AG09319 (cell line): ENCODE data around the gene HPX.

Experiments
- DNase-seq: peaks from one replicate; pipeline ENCODE4 v3.0.0-alpha.2; 2010; ENCODE audit warnings: low read depth; ENCODE audit errors: extremely low read depth
- TF ChIP-seq, protein P1 (sequence below): IDR thresholded peaks from 2 replicates; pipeline ENCODE4 v1.5.1; 2011; ENCODE audit warnings: low read depth, mild to moderate bottlenecking, inconsistent platforms, low read length, moderate library complexity

Gene HPX

GRCh38 chr11:6431861-6432260 lies 8.9 kb downstream of the HPX start:
- TF ChIP-seq, protein P1, sequence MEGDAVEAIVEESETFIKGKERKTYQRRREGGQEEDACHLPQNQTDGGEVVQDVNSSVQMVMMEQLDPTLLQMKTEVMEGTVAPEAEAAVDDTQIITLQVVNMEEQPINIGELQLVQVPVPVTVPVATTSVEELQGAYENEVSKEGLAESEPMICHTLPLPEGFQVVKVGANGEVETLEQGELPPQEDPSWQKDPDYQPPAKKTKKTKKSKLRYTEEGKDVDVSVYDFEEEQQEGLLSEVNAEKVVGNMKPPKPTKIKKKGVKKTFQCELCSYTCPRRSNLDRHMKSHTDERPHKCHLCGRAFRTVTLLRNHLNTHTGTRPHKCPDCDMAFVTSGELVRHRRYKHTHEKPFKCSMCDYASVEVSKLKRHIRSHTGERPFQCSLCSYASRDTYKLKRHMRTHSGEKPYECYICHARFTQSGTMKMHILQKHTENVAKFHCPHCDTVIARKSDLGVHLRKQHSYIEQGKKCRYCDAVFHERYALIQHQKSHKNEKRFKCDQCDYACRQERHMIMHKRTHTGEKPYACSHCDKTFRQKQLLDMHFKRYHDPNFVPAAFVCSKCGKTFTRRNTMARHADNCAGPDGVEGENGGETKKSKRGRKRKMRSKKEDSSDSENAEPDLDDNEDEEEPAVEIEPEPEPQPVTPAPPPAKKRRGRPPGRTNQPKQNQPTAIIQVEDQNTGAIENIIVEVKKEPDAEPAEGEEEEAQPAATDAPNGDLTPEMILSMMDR, result no peak
- DNase-seq, result peak; percentile 16

GRCh38 chr11:6427516-6427915 lies 13.3 kb downstream of the HPX start:
- TF ChIP-seq, protein P1, result no peak

DNA sequence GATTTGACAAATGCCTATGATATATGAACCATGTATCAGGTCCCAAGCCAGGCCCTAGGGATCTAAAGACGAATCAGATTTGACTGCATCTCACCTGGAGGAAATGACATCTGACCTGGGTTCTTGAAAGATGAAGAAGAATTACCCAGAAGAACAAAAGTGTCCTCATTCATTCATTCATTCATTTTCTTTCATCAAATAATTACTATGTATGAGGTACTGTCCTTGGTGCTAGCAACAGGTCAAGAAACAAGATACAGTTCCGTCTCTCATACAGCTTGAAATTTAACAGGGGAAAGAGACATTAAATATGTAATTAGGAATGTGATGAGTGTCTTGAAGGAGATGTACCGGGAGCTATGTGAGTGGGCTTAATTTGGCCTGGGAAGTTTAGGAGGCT lies 20.1 kb downstream of the HPX start:
- TF ChIP-seq, protein P1, result no peak
- DNase-seq, result no peak

More at GRCh38 chr11:6427516-6427915, 13.3 kb downstream of the HPX start:
- DNase-seq, result no peak

DNA sequence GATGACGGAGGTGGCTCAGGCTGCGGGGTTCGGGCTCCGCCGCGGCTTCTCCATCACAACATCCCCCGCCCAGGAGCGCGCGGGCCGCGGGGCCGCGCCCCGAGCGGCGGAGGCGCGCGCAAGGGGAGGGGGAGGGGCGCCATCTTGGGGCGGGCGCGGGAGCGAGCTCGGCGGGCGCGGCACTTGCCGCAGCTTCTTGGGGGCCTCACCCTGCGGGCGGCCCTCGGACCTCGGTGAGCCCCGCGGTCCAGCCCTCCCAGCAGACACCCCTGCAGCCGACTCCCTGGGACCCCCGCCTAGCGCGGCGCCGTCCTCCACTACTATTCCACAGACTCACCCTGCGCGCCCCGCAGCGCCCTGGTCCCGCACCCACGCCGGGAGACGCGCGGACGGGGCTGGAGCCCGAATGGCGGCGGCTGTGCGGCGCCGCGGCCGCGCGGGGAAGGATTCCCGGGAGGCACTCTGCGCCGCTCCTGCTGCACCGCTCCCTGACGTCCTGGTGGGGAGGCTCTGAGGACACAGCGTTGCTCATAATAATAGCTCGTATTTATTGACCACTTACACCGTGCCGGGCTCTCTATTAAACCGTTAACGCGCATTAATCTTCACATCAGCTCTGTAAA lies 21.7 kb downstream of the HPX start, which contains the start of gene APBB1:
TSS of gene APBB1 (minus strand) at position 86 of the 623 bp plus-strand sequence. CDS start 7,747 bp downstream, outside the sequence.
- TF ChIP-seq, protein P1, result no peak; the same call in 1 of the 2 replicates
- DNase-seq, result no peak

DNA sequence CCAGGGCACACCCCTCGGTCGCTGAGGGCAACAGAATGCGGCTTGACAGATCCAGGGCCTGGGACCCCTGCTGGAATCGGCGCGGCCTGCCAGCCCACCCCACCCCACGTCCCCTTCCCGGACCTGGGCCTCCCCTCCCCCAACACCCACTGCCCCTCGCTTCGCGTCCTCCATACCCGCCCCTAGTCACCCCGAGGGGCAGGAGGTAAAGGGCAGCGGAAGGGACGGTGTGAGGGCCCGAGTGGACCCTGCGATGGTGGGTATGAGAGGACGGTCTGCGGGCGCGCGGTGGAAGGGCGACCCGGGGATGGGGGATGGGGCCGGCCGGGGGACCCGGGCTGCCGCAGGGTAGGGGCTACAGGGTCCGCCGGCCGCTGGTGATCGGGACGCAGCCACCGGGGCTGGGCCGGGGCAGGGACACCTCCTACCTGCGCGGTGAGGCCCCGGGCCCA lies 22.2 kb downstream of the HPX start:
- TF ChIP-seq, protein P1, result no peak
- DNase-seq, result no peak

GRCh38 chr11:6417907-6418556 lies 22.8 kb downstream of the HPX start:
- TF ChIP-seq, protein P1, result no peak
- DNase-seq, result no peak

GRCh38 chr11:6415797-6416196 lies 25.0 kb downstream of the HPX start:
- no peak for DNase-seq

More at GRCh38 chr11:6415797-6416196, 25.0 kb downstream of the HPX start:
- TF ChIP-seq, protein P1, result no peak
